GOT3 (cell line): ENCODE measurements around the gene NRG2.

Source experiments
- DNase-seq: peaks from one replicate; lab custom pipeline; 2025; ENCODE audit warnings: mixed read lengths; lab: John Stamatoyannopoulos, UW

The NRG2 gene

GRCh38 chr5:139812836-139813805 is 230.0 kb downstream of the NRG2 start:
- DNase-seq: no peak

GRCh38 chr5:139812323-139812722 is 230.8 kb downstream of the NRG2 start:
- DNase-seq: no peak

GRCh38 chr5:139811274-139811607 is 231.9 kb downstream of the NRG2 start:
- no peak for DNase-seq

GRCh38 chr5:139810341-139811273 is 232.5 kb downstream of the NRG2 start:
- DNase-seq: no peak

- no peak for DNase-seq
Observed at GRCh38 chr5:139809331-139809810, 233.7 kb downstream of the NRG2 start.

GRCh38 chr5:139808481-139809330 is 234.4 kb downstream of the NRG2 start:
- no peak for DNase-seq

- no peak for DNase-seq
Observed at GRCh38 chr5:139807647-139808030, 235.5 kb downstream of the NRG2 start.

- no peak for DNase-seq
Observed at GRCh38 chr5:139806726-139807646, 236.1 kb downstream of the NRG2 start.

- no peak for DNase-seq
Observed at GRCh38 chr5:139806111-139806510, 237.0 kb downstream of the NRG2 start.

GRCh38 chr5:139805545-139805944 is 237.6 kb downstream of the NRG2 start:
- DNase-seq: no peak

- no peak for DNase-seq
Observed at GRCh38 chr5:139804800-139805397, 238.2 kb downstream of the NRG2 start.

- no peak for DNase-seq
Observed at GRCh38 chr5:139803978-139804377, 239.1 kb downstream of the NRG2 start.

- DNase-seq: no peak
Observed at GRCh38 chr5:139799359-139799758, 243.7 kb downstream of the NRG2 start.

- DNase-seq: no peak
Observed at GRCh38 chr5:139798883-139799282, 244.2 kb downstream of the NRG2 start.

- DNase-seq: no peak
Observed at GRCh38 chr5:139797856-139798510, 245.1 kb downstream of the NRG2 start.

- no peak for DNase-seq
Observed at GRCh38 chr5:139797335-139797734, 245.8 kb downstream of the NRG2 start.
